CD4-positive, alpha-beta memory T cell (primary cell): ENCODE data around the gene SLC25A25. TPM values are rescaled to one million over a fixed set of nuclear protein-coding genes. Genes with fewer than 3 reads are reported as not detected.

Source experiments
- CTCF ChIA-PET: fragments of 350-600 bp; sonication (Branson Sonifier 250); formaldehyde crosslinking; loops from one replicate; lab custom pipeline; 2021; ENCODE audit warnings: inconsistent platforms; ENCODE audit not compliant: partially characterized antibody; lab: Charles Lee
- POLR2A ChIA-PET: fragments of 350-600 bp; sonication (Branson Sonifier 250); formaldehyde crosslinking; loops from one replicate; lab custom pipeline; 2021; ENCODE audit not compliant: partially characterized antibody; lab: Charles Lee
- DNase-seq, 5 donors: peaks; one replicate each; pipeline versions ENCODE4 v3.0.0 to v3.0.0-alpha.2; 2020 to 2022; ENCODE audit warnings: mixed read lengths in 1 of 5
- H3K27ac ChIP-seq: one replicate; pipeline ENCODE4 v1.7.0; 2013; ENCODE audit warnings: low read depth, low read length
- H3K27me3 ChIP-seq: 2 replicates; pipeline ENCODE4 v1.7.0; 2013; ENCODE audit warnings: mild to moderate bottlenecking, low read length, moderate library complexity; ENCODE audit not compliant: insufficient read depth
- H3K36me3 ChIP-seq: 2 replicates; pipeline ENCODE4 v1.7.0; 2013; ENCODE audit warnings: mild to moderate bottlenecking, low read length, moderate library complexity; ENCODE audit not compliant: insufficient read depth
- H3K4me1 ChIP-seq: 2 replicates; pipeline ENCODE4 v1.7.0; 2013; ENCODE audit warnings: mild to moderate bottlenecking, low read length, moderate library complexity; ENCODE audit not compliant: insufficient read depth
- H3K4me3 ChIP-seq, 2 donors: one replicate each; pipeline ENCODE4 v1.7.0; 2013; ENCODE audit warnings: low read length in 2 of 2, mild to moderate bottlenecking in 1 of 2
- H3K9me3 ChIP-seq, 2 donors: one replicate each; pipeline ENCODE4 v1.7.0; 2013; ENCODE audit warnings: low read length in 2 of 2, control low read depth in 1 of 2; ENCODE audit not compliant: control insufficient read depth in 1 of 2
- H3K27ac Mint-ChIP-seq, 7 donors: one replicate each; pipeline ENCODE4 v1.8.0; 2020 to 2021; ENCODE audit warnings: mixed read lengths in 7 of 7, mild to moderate bottlenecking in 6 of 7, inconsistent platforms in 3 of 7, moderate library complexity in 3 of 7
- H3K27me3 Mint-ChIP-seq, 2 donors: one replicate each; pipeline ENCODE4 v1.8.0; 2020 to 2021; ENCODE audit warnings: mixed read lengths in 2 of 2
- H3K36me3 Mint-ChIP-seq, 2 donors: one replicate each; pipeline ENCODE4 v1.8.0; 2020 to 2021; ENCODE audit warnings: mixed read lengths in 2 of 2, inconsistent platforms in 1 of 2, mild to moderate bottlenecking in 1 of 2
- H3K4me1 Mint-ChIP-seq, 4 donors: one replicate each; pipeline ENCODE4 v1.8.0; 2020 to 2021; ENCODE audit warnings: mixed read lengths in 4 of 4, mild to moderate bottlenecking in 1 of 4
- H3K4me3 Mint-ChIP-seq, 8 donors: one replicate each; pipeline ENCODE4 v1.8.0; 2020 to 2021; ENCODE audit warnings: mixed read lengths in 8 of 8, mild to moderate bottlenecking in 7 of 8, moderate library complexity in 6 of 8, inconsistent platforms in 3 of 8
- H3K9me3 Mint-ChIP-seq, 8 donors: one replicate each; pipeline ENCODE4 v1.8.0; 2020 to 2021; ENCODE audit warnings: mixed read lengths in 8 of 8, mild to moderate bottlenecking in 5 of 8, inconsistent platforms in 3 of 8, moderate library complexity in 1 of 8
- intact Hi-C: fragments of 100-400 bp; cut with micrococcal nuclease; formaldehyde crosslinking; loops from one replicate; pipeline ENCODE4 v1.15.1; 2023
- polyA plus RNA-seq, 2 donors: library from polyadenylated mRNA; unstranded; fragments of 300-500 nt; fragmentation: Illumina TruSeq; gene quantifications; one replicate each; pipeline ENCODE4 v1.2.3, GENCODE V29; 2021
- total RNA-seq, 2 experiments: library from RNA; stranded (reverse); gene quantifications; one replicate each; pipeline ENCODE4 v1.2.3, GENCODE V29; 2021

SLC25A25 gene
- total and polyA plus RNA-seq, 4 experiments from 2014 or later, result 13.4 to 26.9 (median 19.8) TPM

- POLR2A ChIA-PET, result interaction anchor here (1.1 to 1.8 kb wide), 3 partner anchors 10 to 125 kb away, joined by 3 to 5 read pairs (median 4); partner anchors contain the start of gene DPM2
- Mint-ChIP-seq H3K27ac (peak overlapping the region in 6 of 7 donors; percentile 36 to 91 (median 84)), H3K4me1 (peaks cover 32 to 45% (median 37%) of the 10 kb centered on the region in 4 donors), H3K36me3 (peaks cover 0 to 5% of the 10 kb centered on the region in 2 donors), H3K4me3 (peak overlapping the region in 7 of 8 donors; percentile 3 to 90 (median 70)), H3K9me3 (no peaks in the 10 kb centered on the region), H3K27me3 (no peaks in the 10 kb centered on the region)
- CTCF ChIA-PET, result interaction anchor here (0.7 to 1.7 kb wide), 5 partner anchors 10 to 55 kb away, joined by 3 to 6 read pairs (median 4); no protein-coding TSS in a partner anchor
- Histone ChIP-seq H3K4me3 (no peak overlapping the region), H3K27ac (no peak overlapping the region), H3K9me3 (no peaks in the 10 kb centered on the region), H3K36me3 (peaks cover 12% of the 10 kb centered on the region), H3K27me3 (no peaks in the 10 kb centered on the region), H3K4me1 (peaks cover 69% of the 10 kb centered on the region)
- no peak for DNase-seq
- intact Hi-C loops, result loop anchor here (10.0 kb wide), 1 partner anchor 837 kb away; no protein-coding TSS in a partner anchor
Measured at GRCh38 chr9:128062279-128062678, 5.8 kb upstream of the SLC25A25 start.

GRCh38 chr9:128062846-128063831, 4.9 kb upstream of the SLC25A25 start:
- DNase-seq, result no peak
- peak overlapping the region in 4 of 8 donors; percentile 15 to 52 (median 41) for H3K4me3 Mint-ChIP-seq

GRCh38 chr9:128065907-128066712, 1.9 kb upstream of the SLC25A25 start:
- DNase-seq, result no peak
- Histone ChIP-seq H3K27ac (peak overlapping the region; percentile 86), H3K36me3 (peaks cover 12% of the 10 kb centered on the region), H3K4me1 (peaks cover 80% of the 10 kb centered on the region), H3K27me3 (no peaks in the 10 kb centered on the region), H3K9me3 (no peaks in the 10 kb centered on the region), H3K4me3 (peak overlapping the region; percentile 11 to 92)
- H3K36me3 Mint-ChIP-seq, result peaks cover 7 to 8% of the 10 kb centered on the region in 2 donors
- H3K4me3 Mint-ChIP-seq, result peak overlapping the region in 5 of 8 donors; percentile 57 to 83 (median 72)
- H3K4me1 Mint-ChIP-seq, result peaks cover 36 to 58% (median 46%) of the 10 kb centered on the region in 4 donors
- CTCF ChIA-PET, result interaction anchor here (1.3 to 2.4 kb wide), 5 partner anchors 17 to 122 kb away, joined by 3 to 13 read pairs (median 5); no protein-coding TSS in a partner anchor
- POLR2A ChIA-PET, result interaction anchor here (0.7 to 5.5 kb wide), 11 partner anchors 13 to 331 kb away, joined by 3 to 63 read pairs (median 7); partner anchors contain the start of genes EEIG1, PTGES2 and TOR2A
- intact Hi-C loops, result loop anchor here (2.0 to 10.0 kb wide), 3 partner anchors 279 to 841 kb away; partner anchors contain the start of genes CDK9 and URM1
- no peaks in the 10 kb centered on the region for H3K9me3 Mint-ChIP-seq
- H3K27ac Mint-ChIP-seq, result peak overlapping the region; percentile 36 to 93 (median 91)
- H3K27me3 Mint-ChIP-seq, result no peaks in the 10 kb centered on the region

More at GRCh38 chr9:128062846-128063831, 4.9 kb upstream of the SLC25A25 start:
- Mint-ChIP-seq H3K9me3 (no peaks in the 10 kb centered on the region), H3K36me3 (peaks cover 0 to 5% of the 10 kb centered on the region in 2 donors), H3K27me3 (no peaks in the 10 kb centered on the region), H3K27ac (peak overlapping the region in 4 of 7 donors; percentile 16 to 91 (median 73)), H3K4me1 (peaks cover 32 to 45% (median 37%) of the 10 kb centered on the region in 4 donors)
- Histone ChIP-seq H3K27ac (no peak overlapping the region), H3K36me3 (peaks cover 12% of the 10 kb centered on the region), H3K4me1 (peaks cover 69% of the 10 kb centered on the region), H3K4me3 (no peak overlapping the region), H3K27me3 (no peaks in the 10 kb centered on the region), H3K9me3 (no peaks in the 10 kb centered on the region)
- ChIA-PET POLR2A (interaction anchor here (1.8 kb wide), 1 partner anchor 126 kb away, joined by 5 read pairs; the partner anchor contains the start of gene DPM2), CTCF (interaction anchor here (0.7 to 2.0 kb wide), 8 partner anchors 9 to 107 kb away, joined by 3 to 9 read pairs (median 5); no protein-coding TSS in a partner anchor)
- intact Hi-C loops, result loop anchor here (10.0 kb wide), 1 partner anchor 838 kb away; no protein-coding TSS in a partner anchor

GRCh38 chr9:128066713-128067644, 1.1 kb upstream of the SLC25A25 start, which contains the start of gene NAIF1:
NAIF1 (minus strand) TSS chr9:128067320; CDS start chr9:128067101, 219 bp downstream.
- DNase-seq, result peak; percentile 96 to 98 (median 98)
- Mint-ChIP-seq H3K4me1 (peaks cover 33 to 56% (median 44%) of the 10 kb centered on the region in 4 donors), H3K27me3 (no peaks in the 10 kb centered on the region), H3K36me3 (peaks cover 3 to 7% of the 10 kb centered on the region in 2 donors), H3K27ac (peak within 1 kb of the TSS; percentile 36 to 93 (median 91)), H3K4me3 (peak within 1 kb of the TSS in 5 of 8 donors; percentile 57 to 83 (median 72)), H3K9me3 (no peaks in the 10 kb centered on the region)
- no peaks in the 10 kb centered on the region for H3K27me3 ChIP-seq
- ChIA-PET POLR2A (interaction anchor here (0.8 to 5.5 kb wide), 34 partner anchors 7 to 843 kb away, joined by 3 to 63 read pairs (median 5); partner anchors contain the start of genes CDK9, DPM2, EEIG1 and PTGES2), CTCF (interaction anchor here (1.1 to 2.4 kb wide), 5 partner anchors 16 to 123 kb away, joined by 3 to 13 read pairs (median 5); no protein-coding TSS in a partner anchor)
- H3K9me3 ChIP-seq, result no peaks in the 10 kb centered on the region
- intact Hi-C loops, result loop anchor here (1.0 to 10.0 kb wide), 5 partner anchors 61 to 842 kb away; partner anchors contain the start of genes CDK9 and URM1
- H3K36me3 ChIP-seq, result peaks cover 12% of the 10 kb centered on the region
- peak within 1 kb of the TSS; percentile 87 to 92 for H3K4me3 ChIP-seq
- peak within 1 kb of the TSS; percentile 86 for H3K27ac ChIP-seq
- H3K4me1 ChIP-seq, result peaks cover 80% of the 10 kb centered on the region

- peak overlapping the region; percentile 83 to 97 (median 91) for H3K27ac Mint-ChIP-seq
- H3K27me3 Mint-ChIP-seq, result no peaks in the 10 kb centered on the region
- Histone ChIP-seq H3K36me3 (no peaks in the 10 kb centered on the region), H3K4me3 (peak overlapping the region; percentile 72 to 86), H3K27ac (peak overlapping the region; percentile 75), H3K9me3 (no peaks in the 10 kb centered on the region), H3K4me1 (peaks cover 80% of the 10 kb centered on the region), H3K27me3 (no peaks in the 10 kb centered on the region)
- ChIA-PET POLR2A (interaction anchor here (1.0 to 5.5 kb wide), 20 partner anchors 9 to 334 kb away, joined by 3 to 63 read pairs (median 6); partner anchors contain the start of genes CDK9, EEIG1, PTGES2 and TOR2A), CTCF (interaction anchor here (0.6 to 1.8 kb wide), 9 partner anchors 14 to 126 kb away, joined by 3 to 4 read pairs (median 4); no protein-coding TSS in a partner anchor)
- peak overlapping the region in 7 of 8 donors; percentile 89 to 98 (median 94) for H3K4me3 Mint-ChIP-seq
- peaks cover 39 to 56% (median 46%) of the 10 kb centered on the region in 4 donors for H3K4me1 Mint-ChIP-seq
- intact Hi-C loops, result loop anchor here (2.0 to 10.0 kb wide), 4 partner anchors 16 to 844 kb away; partner anchors contain the start of gene CDK9
- DNase-seq, result peak in 2 of 5 donors; percentile 43 to 68
- peaks cover 3 to 7% of the 10 kb centered on the region in 2 donors for H3K36me3 Mint-ChIP-seq
- peaks cover 0 to 2% (median 0%) of the 10 kb centered on the region in 8 donors for H3K9me3 Mint-ChIP-seq
Measured at GRCh38 chr9:128068386-128069205, 564 bp downstream of the SLC25A25 start.
